K562 (cell line): Measurements from ENCODE around the gene IL1B. TPM values are rescaled to one million over a fixed set of nuclear protein-coding genes. Genes with fewer than 3 reads are reported as not detected.

Experiments used
- ATAC-seq: fragments of 200-7000 bp; cut with Tn5 transposase; 3 replicates; pipeline ENCODE4 v1.9.1; 2020; ENCODE audit warnings: moderate library complexity
- BruUV-seq: library from RNA; stranded (reverse); fragments of 400-500 nt; replicated peaks from 2 replicates; lab custom pipeline; 2021; lab: Mats Ljungman, UMichigan
- CTCF ChIA-PET: fragments of 300-600 bp; formaldehyde crosslinking; extraction: SDS; loops from one replicate; lab custom pipeline; 2021; ENCODE audit warnings: low intra/inter-chr PET ratio; lab: Yijun Ruan, JAX
- POLR2A ChIA-PET: fragments of 300-600, 350-650 bp; sonication (Branson Sonifier 250); formaldehyde crosslinking; extraction: SDS; loops from one replicate; lab custom pipeline; 2021; ENCODE audit warnings: antibody characterized with exemption, inconsistent platforms; lab: Yijun Ruan, JAX
- DNase-seq, 4 experiments: peaks; one replicate each; pipeline versions ENCODE4 v3.0.0 to v3.0.0-alpha.2; 2011 to 2018; ENCODE audit warnings: low spot score in 3 of 4, mixed read lengths in 3 of 4; ENCODE audit errors: extremely low read depth in 1 of 4
- FAIRE-seq: peaks from 2 replicates; lab custom pipeline; 2011; peaks lifted over from hg19 to GRCh38; lab: Jason Lieb, UNC
- H2AFZ ChIP-seq: 2 replicates; pipeline ENCODE4 v1.6.0; 2011; ENCODE audit warnings: low read depth, low read length, control low read depth, inconsistent platforms
- H3K27ac ChIP-seq: fragments of 200-600 bp; 3 replicates; pipeline ENCODE4 v1.8.0; 2011; ENCODE audit warnings: low read depth, mild to moderate bottlenecking, control low read depth, inconsistent platforms, low read length, moderate library complexity, mixed read lengths; ENCODE audit errors: extremely low read depth
- H3K27me3 ChIP-seq, 2 experiments: fragments of 300-600 bp in 1 of 2; 2 replicates in 1 of 2; 3 replicates in 1 of 2; pipeline versions ENCODE4 v1.6.0 to v1.8.0; 2011; ENCODE audit warnings: inconsistent platforms in 2 of 2, low read length in 2 of 2, mild to moderate bottlenecking in 1 of 2, mixed read lengths in 1 of 2, moderate library complexity in 1 of 2; ENCODE audit not compliant: control insufficient read depth in 2 of 2, insufficient read depth in 2 of 2
- H3K36me3 ChIP-seq: fragments of 300-600 bp; 3 replicates; pipeline ENCODE4 v1.8.0; 2011; ENCODE audit warnings: mild to moderate bottlenecking, low read length, inconsistent platforms; ENCODE audit not compliant: control insufficient read depth, insufficient read depth
- H3K4me1 ChIP-seq, 2 experiments: fragments of 200-600 bp in 1 of 2; replicated peaks in 1 of 2; 2 replicates in 1 of 2; 3 replicates in 1 of 2; pipeline versions ENCODE4 v1.5.1 to v1.8.0; 2011; ENCODE audit warnings: inconsistent platforms in 2 of 2, low read length in 2 of 2, mild to moderate bottlenecking in 1 of 2, mixed read lengths in 1 of 2, moderate library complexity in 1 of 2; ENCODE audit not compliant: control insufficient read depth in 2 of 2, insufficient read depth in 2 of 2
- H3K4me2 ChIP-seq: 2 replicates; pipeline ENCODE4 v1.6.1; 2011; ENCODE audit warnings: low read length, control low read depth, inconsistent platforms, mixed read lengths; ENCODE audit not compliant: insufficient read depth
- H3K4me3 ChIP-seq: fragments of 200-600 bp; sonication (generic), shearing (Covaris generic); 2 replicates; pipeline ENCODE4 v1.5.1; 2016; ENCODE audit warnings: control low read depth, inconsistent platforms
- H3K79me2 ChIP-seq: fragments of 200-600 bp; 3 replicates; pipeline ENCODE4 v1.8.0; 2011; ENCODE audit warnings: low read length, inconsistent platforms; ENCODE audit not compliant: control insufficient read depth, insufficient read depth
- H3K9ac ChIP-seq, 2 experiments: 2 replicates each; pipeline versions ENCODE4 v1.6.0 to v1.6.1; 2011; ENCODE audit warnings: low read depth in 2 of 2, low read length in 2 of 2, control low read depth in 1 of 2, inconsistent platforms in 1 of 2, mild to moderate bottlenecking in 1 of 2, mixed read lengths in 1 of 2; ENCODE audit not compliant: insufficient read depth in 1 of 2
- H3K9me1 ChIP-seq: one replicate; pipeline ENCODE4 v1.6.0; 2011; ENCODE audit warnings: inconsistent platforms, mild to moderate bottlenecking, low read length, moderate library complexity; ENCODE audit not compliant: control insufficient read depth, insufficient read depth
- H3K9me3 ChIP-seq: replicated peaks from 2 replicates; pipeline ENCODE4 v1.5.1; 2011; ENCODE audit warnings: low read depth, low read length, inconsistent platforms; ENCODE audit not compliant: control insufficient read depth, insufficient read depth
- H4K20me1 ChIP-seq: replicated peaks from 2 replicates; pipeline ENCODE4 v1.6.1; 2011; ENCODE audit warnings: low read length, inconsistent platforms, mixed read lengths; ENCODE audit not compliant: control insufficient read depth, insufficient read depth
- E2F1 ChIP-seq: sonication (generic); formaldehyde crosslinking; IDR thresholded peaks from 2 replicates; pipeline ENCODE4 v1.8.1; 2023; ENCODE audit warnings: mild to moderate bottlenecking, missing genetic modification reagents, moderate library complexity
- MYBL2 ChIP-seq, 2 experiments: fragments of 450-650 bp in 1 of 2; sonication (generic) in 1 of 2; formaldehyde crosslinking in 1 of 2; IDR thresholded peaks; 2 replicates each; pipeline versions ENCODE4 v1.6.1 to v1.8.1; 2017 to 2022; ENCODE audit warnings: borderline replicate concordance in 1 of 2, inconsistent platforms in 1 of 2, low read depth in 1 of 2, mild to moderate bottlenecking in 1 of 2, missing genetic modification reagents in 1 of 2, moderate library complexity in 1 of 2
- MYC ChIP-seq, 2 experiments: fragments of 250-450 bp in 1 of 2; sonication (Bioruptor Pico) in 1 of 2; IDR thresholded peaks; 2 replicates each; pipeline versions ENCODE4 v1.5.1 to v1.6.1; 2012 to 2021; ENCODE audit warnings: low read depth in 2 of 2, borderline replicate concordance in 1 of 2, improper control_type of control experiment in 1 of 2, low read length in 1 of 2, mild to moderate bottlenecking in 1 of 2, moderate library complexity in 1 of 2
- POLR2AphosphoS5 ChIP-seq: IDR thresholded peaks from 2 replicates; pipeline ENCODE4 v1.6.1; 2011; ENCODE audit warnings: mild to moderate bottlenecking, low read depth, low read length, moderate library complexity; ENCODE audit not compliant: control insufficient read depth, insufficient read depth
- USF1 ChIP-seq: sonication (generic); formaldehyde crosslinking; IDR thresholded peaks from 2 replicates; pipeline ENCODE4 v1.9.0; 2022; ENCODE audit warnings: mild to moderate bottlenecking, missing genetic modification reagents
- ZNF134 ChIP-seq: fragments of 250-450 bp; sonication (Bioruptor Pico); conservative IDR thresholded peaks from 2 replicates; pipeline ENCODE4 v1.4.0; 2020
- WGBS: fragments of 100-300 bp; shearing (Covaris generic); methylation state at CpG from one replicate; pipeline ENCODE4 v1.1.6; 2016; ENCODE audit warnings: low coverage, mixed read lengths; ENCODE audit not compliant: insufficient coverage; ENCODE audit errors: missing lambda C conversion rate; 5-methylcytosine and 5-hydroxymethylcytosine counted together
- in situ Hi-C: fragments of 300-500 bp; cut with MboI; formaldehyde crosslinking; loops from 4 replicates; pipeline ENCODE4 v1.15.0; 2018; ENCODE audit warnings: inconsistent platforms, mixed read lengths
- intact Hi-C: fragments of 100-400 bp; cut with micrococcal nuclease; formaldehyde crosslinking; loops from 2 replicates; pipeline ENCODE4 v1.14.2; 2022
- polyA plus RNA-seq, 8 experiments: library from polyadenylated mRNA; depleted of rRNA in 4 of 8; stranded (reverse) in 5 of 8; unstranded in 3 of 8; fragments of >200 nt; fragmentation: Nextera tagmentation in 2 of 8; fragmentation: Illumina TruSeq in 1 of 8; extraction: Ambion mirVana in 2 of 8; extraction: Trizol in 1 of 8; gene quantifications; 2 replicates each; pipeline versions ENCODE4 v1.2.1 to v1.2.3, GENCODE V29; 2011 to 2014; ENCODE audit warnings: inconsistent platforms in 1 of 8, missing spikeins in 1 of 8
- total RNA-seq, 7 experiments: library from RNA; depleted of rRNA in 6 of 7; stranded (reverse); fragments of >200 nt in 6 of 7; fragmentation: Illumina TruSeq in 2 of 7; extraction: Trizol in 2 of 7; gene quantifications; 2 replicates each; pipeline versions ENCODE4 v1.2.1 to v1.2.3, GENCODE V29; 2011 to 2021; ENCODE audit warnings: low replicate concordance in 1 of 7

The IL1B gene
- total and polyA plus RNA-seq, 9 of the 15 experiments (the other 6 are each of a cell fraction or from before 2014, with no cell fraction given): 0.29 TPM; not detected in 8

GRCh38 chr2:112835061-112835501 is 1.5 kb downstream of the IL1B start:
- ATAC-seq: no peak
- 0% methylated on average over 1 of the region's 1 CpG for WGBS
- Histone ChIP-seq H3K9me3 (no peaks in the 10 kb centered on the region), H3K36me3 (no peaks in the 10 kb centered on the region), H3K27ac (no peak overlapping the region), H2AFZ (no peak overlapping the region), H4K20me1 (no peaks in the 10 kb centered on the region), H3K4me3 (no peak overlapping the region), H3K4me2 (no peak overlapping the region), H3K9ac (no peak overlapping the region), H3K4me1 (no peaks in the 10 kb centered on the region), H3K79me2 (no peaks in the 10 kb centered on the region), H3K27me3 (peaks cover 19 to 25% of the 10 kb centered on the region in 2 experiments), H3K9me1 (no peaks in the 10 kb centered on the region)
- DNase-seq: no peak
- intact Hi-C loops: no loop called here
- CTCF ChIA-PET: interaction anchor here (0.6 kb wide), 1 partner anchor 26 kb away, joined by 8 read pairs; no protein-coding TSS in a partner anchor
- no TSS peak for BruUV-seq
- no peak for FAIRE-seq
- in situ Hi-C loops: no loop called here
- POLR2A ChIA-PET: interaction anchor here (0.6 to 1.1 kb wide), 2 partner anchors 13 to 110 kb away, joined by 3 to 5 read pairs; no protein-coding TSS in a partner anchor
- no peak for TF ChIP-seq MYBL2 (IDR thresholded peaks at IDR 0.05; ENCODE audit: low read depth)
- TF ChIP-seq MYBL2 (CRISPR knock-in tag; IDR thresholded peaks at IDR 0.05; ENCODE audit: borderline replicate concordance): no peak
- TF ChIP-seq E2F1 (CRISPR knock-in tag): no peak
- no peak for TF ChIP-seq POLR2AphosphoS5
- TF ChIP-seq USF1: no peak
- no peak for TF ChIP-seq MYC (IDR thresholded peaks at IDR 0.05; ENCODE audit: low read depth, low read length)
- no peak for TF ChIP-seq MYC (CRISPR knock-in tag; IDR thresholded peaks at IDR 0.05; ENCODE audit: borderline replicate concordance, low read depth)
- no peak for TF ChIP-seq ZNF134 (CRISPR knock-in tag)
